Peyer's patch (tissue), 4 donors: Measurements from ENCODE around the gene CTPS2. TPM values are rescaled to one million over a fixed set of nuclear protein-coding genes. Genes with fewer than 3 reads are reported as not detected.

Experiments
- DNase-seq, 3 donors: peaks; one replicate each; pipeline ENCODE4 v3.0.0-alpha.2; 2017 to 2019
- H3K27ac ChIP-seq, 4 donors: fragments of 200-600 bp; sonication (generic); one replicate each; pipeline ENCODE4 v1.5.1; 2016 to 2019
- H3K27me3 ChIP-seq, 2 donors: fragments of 200-600 bp; sonication (generic); one replicate each; pipeline ENCODE4 v1.5.1; 2019
- H3K36me3 ChIP-seq, 3 donors: fragments of 200-600 bp; sonication (generic); one replicate each; pipeline ENCODE4 v1.5.1; 2016 to 2019
- H3K4me1 ChIP-seq, 4 donors: fragments of 200-600 bp; sonication (generic); one replicate each; pipeline ENCODE4 v1.5.1; 2016 to 2019
- H3K4me3 ChIP-seq, 4 donors: fragments of 200-600 bp; sonication (generic); 1 replicate in 3 of 4; 2 replicates in 1 of 4; pipeline ENCODE4 v1.5.1; 2016 to 2019; ENCODE audit warnings: mild to moderate bottlenecking in 1 of 4
- H3K9me3 ChIP-seq, 4 donors: fragments of 200-600 bp; sonication (generic); one replicate each; pipeline ENCODE4 v1.5.1; 2016 to 2019; ENCODE audit warnings: mild to moderate bottlenecking in 1 of 4
- CTCF ChIP-seq, 6 experiments: fragments of 450-650 bp in 4 of 6; fragments of 200-600 bp in 2 of 6; sonication (generic) in 1 of 6; IDR thresholded peaks; one replicate each; pipeline ENCODE4 v1.5.1; 2017 to 2019; ENCODE audit warnings: antibody characterized with exemption in 6 of 6, mild to moderate bottlenecking in 3 of 6, moderate library complexity in 1 of 6
- POLR2A ChIP-seq, 2 donors: fragments of 450-650 bp; IDR thresholded peaks; one replicate each; pipeline ENCODE4 v1.5.1; 2017; ENCODE audit warnings: antibody characterized with exemption in 2 of 2, mild to moderate bottlenecking in 2 of 2, moderate library complexity in 2 of 2
- total RNA-seq, 4 donors: library from RNA; depleted of rRNA; stranded (reverse); fragments of >200 nt; gene quantifications; one replicate each; pipeline ENCODE4 v1.1.0, GENCODE V29; 2016

Gene CTPS2
- total RNA-seq, 4 donors from 2014 or later, result 16.5 to 35.1 (median 23.9) TPM

- Histone ChIP-seq H3K36me3 (peaks cover 0 to 44% (median 0%) of the 10 kb centered on the region in 3 donors), H3K9me3 (no peaks in the 10 kb centered on the region), H3K27me3 (no peaks in the 10 kb centered on the region), H3K27ac (no peak overlapping the region), H3K4me3 (no peak overlapping the region), H3K4me1 (no peaks in the 10 kb centered on the region)
- TF ChIP-seq POLR2A (IDR thresholded peaks at IDR 0.05) (no peak), CTCF (IDR thresholded peaks at IDR 0.05) (no peak)
- no peak for DNase-seq
Measured at GRCh38 chrX:16745659-16746058, 33.2 kb upstream of the CTPS2 start.

DNA sequence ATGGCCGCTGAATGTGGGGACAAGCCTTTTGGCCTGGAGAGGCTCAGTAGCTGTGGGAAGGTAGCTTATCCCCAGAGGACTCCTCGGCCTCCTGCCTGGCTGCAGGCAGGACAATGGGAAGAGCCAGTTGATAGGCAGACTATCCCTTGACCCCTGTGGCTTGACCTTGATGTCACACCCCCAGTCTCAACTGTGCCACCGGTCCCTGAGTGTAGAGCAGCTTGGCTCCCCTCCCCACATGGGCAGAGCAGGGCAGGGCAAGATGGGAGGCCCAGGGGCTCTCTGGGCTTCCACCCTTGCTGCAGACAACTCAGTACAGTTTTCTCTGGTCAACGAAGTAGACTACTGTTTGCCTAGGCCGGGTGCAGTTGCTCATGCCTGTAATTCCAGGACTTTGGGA, 32.6 kb upstream of the CTPS2 start:
- DNase-seq, result no peak
- Histone ChIP-seq H3K27me3 (no peaks in the 10 kb centered on the region), H3K27ac (no peak overlapping the region), H3K4me3 (no peak overlapping the region), H3K9me3 (no peaks in the 10 kb centered on the region), H3K36me3 (peaks cover 0 to 44% (median 0%) of the 10 kb centered on the region in 3 donors), H3K4me1 (no peaks in the 10 kb centered on the region)
- TF ChIP-seq POLR2A (IDR thresholded peaks at IDR 0.05) (no peak), CTCF (IDR thresholded peaks at IDR 0.05) (no peak)

- no peaks in the 10 kb centered on the region for H3K4me1 ChIP-seq
- no peaks in the 10 kb centered on the region for H3K27me3 ChIP-seq
- no peak for DNase-seq
- H3K9me3 ChIP-seq, result no peaks in the 10 kb centered on the region
- peaks cover 0 to 44% (median 0%) of the 10 kb centered on the region in 3 donors for H3K36me3 ChIP-seq
- no peak overlapping the region for H3K4me3 ChIP-seq
- no peak overlapping the region for H3K27ac ChIP-seq
- TF ChIP-seq CTCF (IDR thresholded peaks at IDR 0.05) (no peak), POLR2A (IDR thresholded peaks at IDR 0.05) (no peak)
Measured at GRCh38 chrX:16743604-16744325, 31.3 kb upstream of the CTPS2 start.

DNA sequence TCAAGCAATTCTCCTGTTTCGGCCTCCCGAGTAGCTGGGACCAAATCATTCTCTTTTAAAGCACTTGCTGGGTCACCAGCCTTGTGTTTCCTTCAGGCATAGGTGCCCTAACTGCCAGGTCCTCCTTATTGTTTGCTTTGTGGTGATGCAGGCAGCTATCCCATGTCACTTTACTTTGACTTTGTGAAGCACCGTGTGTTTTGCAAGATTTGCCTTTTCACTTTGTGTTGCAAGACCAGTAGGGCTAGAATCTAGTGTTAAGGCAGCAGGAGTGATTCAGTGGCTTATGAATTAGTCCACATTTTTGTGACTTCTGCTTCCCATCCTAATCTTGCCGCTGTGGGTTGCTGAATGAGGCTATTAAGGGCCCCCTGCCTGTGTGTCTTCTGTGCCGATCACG, 27.1 kb upstream of the CTPS2 start:
- H3K4me3 ChIP-seq, result no peak overlapping the region
- no peaks in the 10 kb centered on the region for H3K27me3 ChIP-seq
- no peak for DNase-seq
- H3K9me3 ChIP-seq, result no peaks in the 10 kb centered on the region
- TF ChIP-seq CTCF (IDR thresholded peaks at IDR 0.05) (no peak), POLR2A (IDR thresholded peaks at IDR 0.05) (no peak)
- no peak overlapping the region for H3K27ac ChIP-seq
- peaks cover 0 to 58% (median 0%) of the 10 kb centered on the region in 3 donors for H3K36me3 ChIP-seq
- no peaks in the 10 kb centered on the region for H3K4me1 ChIP-seq

DNA sequence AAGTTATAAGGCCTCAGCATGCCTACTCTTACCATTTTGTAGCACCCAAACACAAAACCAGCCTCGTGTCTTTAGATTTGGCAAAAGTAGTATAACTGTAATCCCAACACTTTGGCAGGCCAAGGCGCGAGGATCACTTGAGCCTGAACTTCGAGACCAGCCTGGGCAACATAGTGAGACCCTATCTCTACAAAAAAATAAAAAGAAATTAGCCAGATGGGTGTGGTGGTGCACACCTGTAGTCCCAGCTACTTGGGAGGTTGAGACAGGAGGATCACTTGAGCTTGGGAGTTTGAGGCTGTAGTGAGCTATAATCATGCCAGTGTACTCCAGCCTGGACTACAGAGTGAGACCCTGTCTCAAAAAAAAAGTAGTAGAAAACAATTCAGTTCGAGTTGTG, 24.6 kb upstream of the CTPS2 start:
- TF ChIP-seq POLR2A (IDR thresholded peaks at IDR 0.05) (no peak), CTCF (IDR thresholded peaks at IDR 0.05) (no peak)
- Histone ChIP-seq H3K9me3 (no peaks in the 10 kb centered on the region), H3K36me3 (peaks cover 0 to 40% (median 0%) of the 10 kb centered on the region in 3 donors), H3K4me3 (no peak overlapping the region), H3K27ac (no peak overlapping the region), H3K4me1 (no peaks in the 10 kb centered on the region), H3K27me3 (no peaks in the 10 kb centered on the region)
- no peak for DNase-seq
